Kidney (tissue), 14 donors: ENCODE results near the gene MORN1. TPM values are rescaled to one million over a fixed set of nuclear protein-coding genes. Genes with fewer than 3 reads are reported as not detected.

Experiments used
- DNase-seq, 5 donors: peaks; one replicate each; pipeline ENCODE4 v3.0.0-alpha.2; 2013 to 2020
- FAIRE-seq: peaks from 2 replicates; lab custom pipeline; 2012; peaks lifted over from hg19 to GRCh38; lab: Jason Lieb, UNC
- H3K27ac ChIP-seq, 2 donors: one replicate each; pipeline ENCODE4 v1.7.0; 2013; ENCODE audit warnings: low read depth in 2 of 2, low read length in 2 of 2, inconsistent platforms in 1 of 2
- H3K27me3 ChIP-seq: one replicate; pipeline ENCODE4 v1.7.1; 2013; ENCODE audit warnings: low read length, inconsistent platforms; ENCODE audit not compliant: control insufficient read depth, insufficient read depth
- H3K36me3 ChIP-seq, 3 donors: one replicate each; pipeline versions ENCODE4 v1.7.0 to v1.7.1; 2013; ENCODE audit warnings: low read length in 3 of 3, control low read depth in 1 of 3, inconsistent platforms in 1 of 3; ENCODE audit not compliant: insufficient read depth in 3 of 3, control insufficient read depth in 2 of 3
- H3K4me1 ChIP-seq, 3 donors: one replicate each; pipeline versions ENCODE4 v1.7.0 to v1.7.1; 2013; ENCODE audit warnings: low read length in 3 of 3, inconsistent platforms in 1 of 3, low read depth in 1 of 3; ENCODE audit not compliant: control insufficient read depth in 2 of 3, insufficient read depth in 2 of 3
- H3K4me3 ChIP-seq, 3 donors: one replicate each; pipeline versions ENCODE4 v1.7.0 to v1.8.1; 2013; ENCODE audit warnings: low read length in 3 of 3, control low read depth in 1 of 3, inconsistent platforms in 1 of 3
- H3K9ac ChIP-seq, 3 donors: one replicate each; pipeline versions ENCODE4 v1.7.0 to v1.7.1; 2013; ENCODE audit warnings: low read length in 3 of 3, control low read depth in 1 of 3, inconsistent platforms in 1 of 3
- H3K9me3 ChIP-seq, 3 donors: one replicate each; pipeline versions ENCODE4 v1.7.0 to v1.7.1; 2013; ENCODE audit warnings: low read length in 3 of 3, control low read depth in 1 of 3, inconsistent platforms in 1 of 3; ENCODE audit not compliant: control insufficient read depth in 2 of 3, insufficient read depth in 1 of 3
- CTCF ChIP-seq: IDR thresholded peaks from 3 replicates; pipeline ENCODE4 v1.5.1; 2012; ENCODE audit warnings: mild to moderate bottlenecking, moderate library complexity, borderline replicate concordance; ENCODE audit not compliant: insufficient read depth; ENCODE audit errors: extremely low read depth
- intact Hi-C: fragments of 100-400 bp; cut with DNase I; formaldehyde crosslinking; loops from one replicate; pipeline ENCODE4 v1.11.1; 2022
- polyA plus RNA-seq: library from polyadenylated mRNA; stranded (reverse); fragments of 350-450 nt; fragmentation: Illumina TruSeq; extraction: RNeasy Lipid Tissue Mini Kit (QIAGEN cat#74804); gene quantifications from one replicate; pipeline ENCODE4 v1.2.3, GENCODE V29; 2014; ENCODE audit warnings: low read depth, low replicate concordance; ENCODE audit not compliant: insufficient read depth
- total RNA-seq: library from RNA; stranded (reverse); fragmentation: NEBNext Ultra II Directional; extraction: Animal tissue kit (Norgen Biotek cat#: 25700); gene quantifications from one replicate; pipeline ENCODE4 v1.2.1, GENCODE V29; 2021
- donor health status: control.
- donor health status: control.
- donor health status: control.
- donor health status: control.
- donor health status: control.
- donor health status: DM: yes; HTN: yes; CAD: no.
- donor health status: Normal renal cell carcinoma (clear cell type).

The MORN1 gene
- total and polyA plus RNA-seq, 2 donors from 2014 or later = 9.0 to 24.7 TPM

- no peak overlapping the region for H3K27ac ChIP-seq
- intact Hi-C loops = loop anchor here (5.0 kb wide), 1 partner anchor 185 kb away; no protein-coding TSS in a partner anchor
- FAIRE-seq (no peak), DNase-seq (peak; percentile 81 to 95 (median 87))
- TF ChIP-seq CTCF = peak; percentile 84
- peaks cover 0 to 3% (median 0%) of the 10 kb centered on the region in 3 donors for H3K4me1 ChIP-seq
- H3K9ac ChIP-seq = no peak overlapping the region
- no peaks in the 10 kb centered on the region for H3K36me3 ChIP-seq
- H3K4me3 ChIP-seq = no peak overlapping the region
- no peaks in the 10 kb centered on the region for H3K27me3 ChIP-seq
- H3K9me3 ChIP-seq = no peaks in the 10 kb centered on the region
These were observed 9.4 kb downstream of the MORN1 start for GRCh38 chr1:2381741-2382620.

GRCh38 chr1:2380816-2381591 is 10.3 kb downstream of the MORN1 start:
- FAIRE-seq (no peak), DNase-seq (peak in 3 of 5 donors; percentile 17 to 64 (median 31))
- intact Hi-C loops = loop anchor here (5.0 kb wide), 1 partner anchor 184 kb away; no protein-coding TSS in a partner anchor
- TF ChIP-seq CTCF = no peak
- no peaks in the 10 kb centered on the region for H3K9me3 ChIP-seq
- H3K27me3 ChIP-seq = no peaks in the 10 kb centered on the region
- H3K4me3 ChIP-seq = no peak overlapping the region
- peaks cover 0 to 3% (median 0%) of the 10 kb centered on the region in 3 donors for H3K4me1 ChIP-seq
- no peak overlapping the region for H3K9ac ChIP-seq
- no peaks in the 10 kb centered on the region for H3K36me3 ChIP-seq
- no peak overlapping the region for H3K27ac ChIP-seq

- no peaks in the 10 kb centered on the region for H3K27me3 ChIP-seq
- H3K4me1 ChIP-seq = peaks cover 0 to 3% (median 0%) of the 10 kb centered on the region in 3 donors
- intact Hi-C loops = loop anchor here (5.0 kb wide), 1 partner anchor 183 kb away; no protein-coding TSS in a partner anchor
- no peaks in the 10 kb centered on the region for H3K36me3 ChIP-seq
- no peak for TF ChIP-seq CTCF
- no peaks in the 10 kb centered on the region for H3K9me3 ChIP-seq
- FAIRE-seq (no peak), DNase-seq (peak in 1 of 5 donors; percentile 61)
- no peak overlapping the region for H3K9ac ChIP-seq
- H3K4me3 ChIP-seq = no peak overlapping the region
- no peak overlapping the region for H3K27ac ChIP-seq
These were observed 11.5 kb downstream of the MORN1 start for GRCh38 chr1:2379733-2380404.
